Measurements from ENCODE around the gene HADHB. TPM values are rescaled to one million over a fixed set of nuclear protein-coding genes. Genes with fewer than 3 reads are reported as not detected.

Gene HADHB
- total and polyA plus RNA-seq, 10 of the 15 experiments (the other 5 are each of a cell fraction or from before 2014, with no cell fraction given), result 53.7 to 145 (median 85.5) TPM

- Histone ChIP-seq H3K79me2 (ENCODE audit: control insufficient read depth, insufficient read depth, low read length) (no peaks in the 10 kb centered on the region), H3K4me2 (ENCODE audit: control insufficient read depth, insufficient read depth) (no peak overlapping the region), H2AFZ (ENCODE audit: control insufficient read depth, low read depth, low read length) (no peak overlapping the region), H3K27me3 (replicated peaks in 1 of 2; ENCODE audit: control insufficient read depth in 2 of 2, insufficient read depth in 2 of 2, low read length in 1 of 2) (no peaks in the 10 kb centered on the region), H4K20me1 (ENCODE audit: control insufficient read depth, insufficient read depth) (no peaks in the 10 kb centered on the region), H3K36me3 (ENCODE audit: control insufficient read depth in 2 of 2, insufficient read depth in 2 of 2, low read length in 1 of 2) (peaks cover 0 to 23% of the 10 kb centered on the region in 2 experiments), H3K9ac (ENCODE audit: control insufficient read depth, insufficient read depth, low read length) (no peak overlapping the region), H3K4me1 (ENCODE audit: control insufficient read depth, insufficient read depth, low read length) (no peaks in the 10 kb centered on the region), H3K9me3 (replicated peaks; ENCODE audit: control insufficient read depth, insufficient read depth, low read length) (no peaks in the 10 kb centered on the region), H3K27ac (ENCODE audit: control insufficient read depth, insufficient read depth) (no peak overlapping the region), H3K4me3 (no peak overlapping the region)
- 95% methylated on average over 4 of the region's 4 CpGs for WGBS (ENCODE audit: insufficient coverage, insufficient replicate concordance, low lambda C conversion rate, missing lambda C conversion rate)
- ChIA-PET RAD21 (ENCODE audit: unreplicated experiment) (no interaction called here), POLR2A (no interaction called here), SMC1A (ENCODE audit: uncharacterized antibody, unreplicated experiment) (interaction anchor here (0.7 to 1.1 kb wide), 2 partner anchors 11 to 25 kb away, joined by 3 to 4 read pairs; no protein-coding TSS in a partner anchor), CTCF (interaction anchor here (1.0 kb wide), 1 partner anchor 66 kb away, joined by 3 read pairs; no protein-coding TSS in a partner anchor)
- BruUV-seq (replicated peaks), result no TSS peak
- DNase-seq (ENCODE audit: low read depth, low spot score), result no peak
- no peak for ATAC-seq
- TF ChIP-seq MLLT1 (IDR thresholded peaks at IDR 0.05), result no peak
- in situ Hi-C loops (cut with MboI) (no loop called here), intact Hi-C loops (cut with micrococcal nuclease; ENCODE audit: unreplicated experiment) (no loop called here)
- FAIRE-seq, result no peak
These were observed 31.9 kb downstream of the HADHB start for GRCh38 chr2:26276484-26277227.

- no peak for ATAC-seq
- SMC1A ChIA-PET (ENCODE audit: uncharacterized antibody, unreplicated experiment), result no interaction called here
- no peak overlapping the region for H2AFZ ChIP-seq (ENCODE audit: control insufficient read depth, low read depth, low read length)
- peaks cover 1 to 22% of the 10 kb centered on the region in 2 experiments; a peak in 3 of 4 replicates for H3K36me3 ChIP-seq (ENCODE audit: control insufficient read depth in 2 of 2, insufficient read depth in 2 of 2, low read length in 1 of 2)
- H3K27ac ChIP-seq (ENCODE audit: control insufficient read depth, insufficient read depth), result no peak overlapping the region
- POLR2A ChIA-PET, result no interaction called here
- no TSS peak for BruUV-seq (replicated peaks)
- no peaks in the 10 kb centered on the region for H3K79me2 ChIP-seq (ENCODE audit: control insufficient read depth, insufficient read depth, low read length)
- intact Hi-C loops (cut with micrococcal nuclease; ENCODE audit: unreplicated experiment), result no loop called here
- FAIRE-seq, result no peak
- no peak overlapping the region for H3K4me3 ChIP-seq
- in situ Hi-C loops (cut with MboI), result no loop called here
- H4K20me1 ChIP-seq (ENCODE audit: control insufficient read depth, insufficient read depth), result no peaks in the 10 kb centered on the region
- RAD21 ChIA-PET (ENCODE audit: unreplicated experiment), result no interaction called here
- no peaks in the 10 kb centered on the region for H3K4me1 ChIP-seq (ENCODE audit: control insufficient read depth, insufficient read depth, low read length)
- WGBS (ENCODE audit: insufficient coverage, insufficient replicate concordance, low lambda C conversion rate, missing lambda C conversion rate), result 94% methylated on average over 3 of the region's 3 CpGs
- CTCF ChIA-PET, result interaction anchor here (0.7 kb wide), 1 partner anchor 51 kb away, joined by 3 read pairs; no protein-coding TSS in a partner anchor
- no peaks in the 10 kb centered on the region for H3K9me3 ChIP-seq (replicated peaks; ENCODE audit: control insufficient read depth, insufficient read depth, low read length)
- no peak for DNase-seq (ENCODE audit: low read depth, low spot score)
- no peaks in the 10 kb centered on the region for H3K27me3 ChIP-seq (replicated peaks in 1 of 2; ENCODE audit: control insufficient read depth in 2 of 2, insufficient read depth in 2 of 2, low read length in 1 of 2)
- no peak overlapping the region for H3K9ac ChIP-seq (ENCODE audit: control insufficient read depth, insufficient read depth, low read length)
- H3K4me2 ChIP-seq (ENCODE audit: control insufficient read depth, insufficient read depth), result no peak overlapping the region
- TF ChIP-seq MTA2 (IDR thresholded peaks at IDR 0.05; ENCODE audit: low read depth), result no peak
- no peak for TF ChIP-seq SIN3A (IDR thresholded peaks at IDR 0.05; ENCODE audit: low read depth, low read length)
- no peak for TF ChIP-seq ZNF622 (IDR thresholded peaks at IDR 0.05)
- TF ChIP-seq USF1 (IDR thresholded peaks at IDR 0.05; ENCODE audit: borderline replicate concordance, extremely low read length, insufficient read depth, low read depth, low read length), result no peak
- TF ChIP-seq GABPA (IDR thresholded peaks at IDR 0.05; ENCODE audit: low read depth), result no peak
- TF ChIP-seq POLR2AphosphoS2 (IDR thresholded peaks at IDR 0.05; ENCODE audit: low read depth, low read length), result no peak
- no peak for TF ChIP-seq ZNF207 (IDR thresholded peaks at IDR 0.05; ENCODE audit: borderline replicate concordance)
- no peak for TF ChIP-seq LARP7 (IDR thresholded peaks at IDR 0.05)
- no peak for TF ChIP-seq KLF5 (IDR thresholded peaks at IDR 0.05; ENCODE audit: partially characterized antibody)
- no peak for TF ChIP-seq SMC3 (IDR thresholded peaks at IDR 0.05; ENCODE audit: borderline replicate concordance, low read length)
- no peak for TF ChIP-seq E2F8 (IDR thresholded peaks at IDR 0.05; ENCODE audit: low read depth, partially characterized antibody)
These were observed 35.1 kb downstream of the HADHB start for GRCh38 chr2:26279886-26280285.
